ENCODE measurements around the gene DLGAP1. TPM values are rescaled to one million over a fixed set of nuclear protein-coding genes. Genes with fewer than 3 reads are reported as not detected.

Gene DLGAP1
- total and polyA plus RNA-seq, 2 experiments from 2014 or later: 3.1 to 6.5 TPM

GRCh38 chr18:3907955-3908354 is 547.2 kb downstream of the DLGAP1 start:
- Histone ChIP-seq H3K9me2 (replicated peaks; ENCODE audit: insufficient read depth) (no peaks in the 10 kb centered on the region), H4K20me1 (ENCODE audit: insufficient read depth, poor library complexity, severe bottlenecking) (no peaks in the 10 kb centered on the region), H3K4me3 (no peak overlapping the region), H3K27me3 (no peaks in the 10 kb centered on the region), H3K36me3 (replicated peaks; ENCODE audit: insufficient read depth, low read depth) (no peaks in the 10 kb centered on the region), H3K4me2 (no peak overlapping the region), H3K27ac (no peak overlapping the region), H3K79me2 (no peaks in the 10 kb centered on the region), H2AFZ (no peak overlapping the region), H3K9me3 (ENCODE audit: low read depth) (no peaks in the 10 kb centered on the region), H3K4me1 (ENCODE audit: insufficient read depth) (no peaks in the 10 kb centered on the region)
- TF ChIP-seq CTCF (IDR thresholded peaks at IDR 0.05; ENCODE audit: poor library complexity) (no peak), EZH2phosphoT487 (IDR thresholded peaks at IDR 0.05; ENCODE audit: low read depth, severe bottlenecking, unreplicated experiment) (no peak), EZH2 (IDR thresholded peaks at IDR 0.05; ENCODE audit: borderline replicate concordance) (no peak)
- DNase-seq (ENCODE audit: low spot score): no peak

DNA sequence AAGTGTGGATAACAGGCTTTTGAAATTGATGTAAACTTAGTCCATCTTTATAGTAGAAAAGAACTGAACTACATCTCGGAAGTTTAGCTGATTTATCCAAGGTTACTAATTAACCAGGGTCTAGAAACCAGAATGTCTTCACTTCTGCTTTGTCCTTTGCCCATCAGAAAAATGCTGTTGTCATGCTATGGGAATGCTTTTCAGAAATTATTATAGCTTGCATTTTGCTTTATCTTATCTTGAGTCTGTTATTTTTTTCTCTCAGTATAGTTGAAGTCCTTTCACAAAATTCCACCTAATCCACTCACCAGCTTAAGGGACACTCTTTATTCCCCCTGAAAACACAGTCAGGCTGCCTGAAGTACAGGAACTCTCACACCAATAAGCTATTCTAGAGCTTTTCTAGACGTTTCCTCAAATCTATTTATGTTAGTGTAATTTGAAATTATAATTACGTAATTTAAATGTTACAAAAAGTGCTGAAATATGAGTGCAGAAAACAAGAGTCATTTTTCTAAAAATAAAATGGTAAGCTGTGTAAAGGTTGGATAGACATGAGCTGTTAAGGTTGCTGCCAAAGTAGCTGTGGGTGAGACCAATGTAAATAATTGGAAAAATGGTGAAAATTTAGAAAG is 548.9 kb downstream of the DLGAP1 start:
- no peaks in the 10 kb centered on the region for H4K20me1 ChIP-seq (ENCODE audit: insufficient read depth, poor library complexity, severe bottlenecking)
- no peaks in the 10 kb centered on the region for H3K9me3 ChIP-seq (ENCODE audit: low read depth)
- no peaks in the 10 kb centered on the region for H3K27me3 ChIP-seq
- no peak overlapping the region for H2AFZ ChIP-seq
- TF ChIP-seq EZH2phosphoT487 (IDR thresholded peaks at IDR 0.05; ENCODE audit: low read depth, severe bottlenecking, unreplicated experiment) (no peak), EZH2 (IDR thresholded peaks at IDR 0.05; ENCODE audit: borderline replicate concordance) (no peak), CTCF (IDR thresholded peaks at IDR 0.05; ENCODE audit: poor library complexity) (no peak)
- peak overlapping the region; percentile 12 for H3K4me2 ChIP-seq
- peak overlapping the region; percentile 60 for H3K27ac ChIP-seq
- no peaks in the 10 kb centered on the region for H3K9me2 ChIP-seq (replicated peaks; ENCODE audit: insufficient read depth)
- WGBS (ENCODE audit: low lambda C conversion rate, missing lambda C conversion rate): 50% methylated on average over 3 of the region's 3 CpGs
- no peak overlapping the region for H3K4me3 ChIP-seq
- peak; percentile 24 for DNase-seq (ENCODE audit: low spot score)
- H3K36me3 ChIP-seq (replicated peaks; ENCODE audit: insufficient read depth, low read depth): no peaks in the 10 kb centered on the region
- no peaks in the 10 kb centered on the region for H3K4me1 ChIP-seq (ENCODE audit: insufficient read depth)
- no peaks in the 10 kb centered on the region for H3K79me2 ChIP-seq

- Histone ChIP-seq H3K36me3 (replicated peaks; ENCODE audit: insufficient read depth, low read depth) (no peaks in the 10 kb centered on the region), H2AFZ (no peak overlapping the region), H3K27ac (no peak overlapping the region), H3K4me3 (no peak overlapping the region), H3K79me2 (no peaks in the 10 kb centered on the region), H3K27me3 (no peaks in the 10 kb centered on the region), H3K9me3 (ENCODE audit: low read depth) (no peaks in the 10 kb centered on the region), H3K9me2 (replicated peaks; ENCODE audit: insufficient read depth) (no peaks in the 10 kb centered on the region), H4K20me1 (ENCODE audit: insufficient read depth, poor library complexity, severe bottlenecking) (no peaks in the 10 kb centered on the region), H3K4me1 (ENCODE audit: insufficient read depth) (no peaks in the 10 kb centered on the region), H3K4me2 (no peak overlapping the region)
- no peak for TF ChIP-seq EZH2 (IDR thresholded peaks at IDR 0.05; ENCODE audit: borderline replicate concordance)
- TF ChIP-seq EZH2phosphoT487 (IDR thresholded peaks at IDR 0.05; ENCODE audit: low read depth, severe bottlenecking, unreplicated experiment): no peak
- no peak for TF ChIP-seq CTCF (IDR thresholded peaks at IDR 0.05; ENCODE audit: poor library complexity)
- no peak for DNase-seq (ENCODE audit: low spot score)
- 82% methylated on average over 2 of the region's 2 CpGs for WGBS (ENCODE audit: low lambda C conversion rate, missing lambda C conversion rate)
Observed at GRCh38 chr18:3903337-3903736, 551.8 kb downstream of the DLGAP1 start.
